AG04450 (cell line): ENCODE data around the gene RGS18. TPM values are rescaled to one million over a fixed set of nuclear protein-coding genes. Genes with fewer than 3 reads are reported as not detected.

Experiments used
- CTCF ChIA-PET: fragments of 300-600, 350-600 bp; formaldehyde crosslinking; extraction: SDS; loops from one replicate; lab custom pipeline; 2022; ENCODE audit warnings: antibody characterized with exemption, inconsistent platforms; lab: Charles Lee
- POLR2A ChIA-PET: fragments of 350-600 bp; formaldehyde crosslinking; extraction: SDS; loops from one replicate; lab custom pipeline; 2021; ENCODE audit warnings: antibody characterized with exemption, inconsistent platforms; lab: Yijun Ruan, JAX
- DNase-seq: peaks from one replicate; pipeline ENCODE4 v3.0.0-alpha.2; 2011; ENCODE audit warnings: low read depth, low spot score
- H3K27ac ChIP-seq: one replicate; pipeline ENCODE4 v1.5.1; 2012; ENCODE audit warnings: low read depth, low read length, control low read depth
- H3K27me3 ChIP-seq: one replicate; pipeline ENCODE4 v1.6.0; 2012; ENCODE audit warnings: low read length; ENCODE audit not compliant: control insufficient read depth, insufficient read depth
- H3K4me3 ChIP-seq: 2 replicates; pipeline ENCODE4 v1.5.1; 2011; ENCODE audit warnings: mild to moderate bottlenecking, low read depth, low read length, control low read depth
- H3K9me3 ChIP-seq: 2 replicates; pipeline ENCODE4 v1.5.1; 2012; ENCODE audit warnings: low read length; ENCODE audit not compliant: control insufficient read depth, insufficient read depth
- CTCF ChIP-seq: IDR thresholded peaks from 2 replicates; pipeline ENCODE4 v1.5.1; 2011; ENCODE audit warnings: low read depth, low read length, control low read depth, inconsistent platforms
- polyA plus RNA-seq: library from polyadenylated mRNA; depleted of rRNA; stranded (reverse); fragments of >200 nt; gene quantifications from 2 replicates; pipeline ENCODE4 v1.2.3, GENCODE V29; 2011

RGS18 gene
- polyA plus RNA-seq, 1 experiment, result 1.6 TPM

- Histone ChIP-seq H3K4me3 (no peak overlapping the region), H3K9me3 (no peaks in the 10 kb centered on the region; the same call in 1 of the 2 replicates), H3K27me3 (no peaks in the 10 kb centered on the region), H3K27ac (no peak overlapping the region)
- DNase-seq, result no peak
- TF ChIP-seq CTCF, result no peak
- ChIA-PET POLR2A (no interaction called here), CTCF (no interaction called here)
Observed at GRCh38 chr1:192167911-192168700, 9.8 kb downstream of the RGS18 start.

- Histone ChIP-seq H3K27ac (no peak overlapping the region), H3K4me3 (no peak overlapping the region), H3K27me3 (no peaks in the 10 kb centered on the region), H3K9me3 (no peaks in the 10 kb centered on the region; the same call in 1 of the 2 replicates)
- CTCF ChIA-PET, result no interaction called here
- DNase-seq, result no peak
- POLR2A ChIA-PET, result no interaction called here
- TF ChIP-seq CTCF, result no peak
Observed at GRCh38 chr1:192168964-192169363, 10.7 kb downstream of the RGS18 start.

GRCh38 chr1:192170196-192170984 lies 12.1 kb downstream of the RGS18 start:
- Histone ChIP-seq H3K4me3 (no peak overlapping the region), H3K27ac (no peak overlapping the region), H3K27me3 (no peaks in the 10 kb centered on the region), H3K9me3 (no peaks in the 10 kb centered on the region)
- DNase-seq, result no peak
- ChIA-PET CTCF (interaction anchor here (0.8 kb wide), 1 partner anchor 61 kb away, joined by 7 read pairs; no protein-coding TSS in a partner anchor), POLR2A (no interaction called here)
- no peak for TF ChIP-seq CTCF

- Histone ChIP-seq H3K4me3 (no peak overlapping the region), H3K27ac (no peak overlapping the region), H3K9me3 (no peaks in the 10 kb centered on the region), H3K27me3 (no peaks in the 10 kb centered on the region)
- no peak for TF ChIP-seq CTCF
- no peak for DNase-seq
- POLR2A ChIA-PET, result no interaction called here
- CTCF ChIA-PET, result no interaction called here
Observed at GRCh38 chr1:192171123-192171522, 12.9 kb downstream of the RGS18 start.

GRCh38 chr1:192175971-192176370 lies 17.7 kb downstream of the RGS18 start:
- TF ChIP-seq CTCF, result no peak
- no peak for DNase-seq
- Histone ChIP-seq H3K27me3 (no peaks in the 10 kb centered on the region), H3K4me3 (no peak overlapping the region), H3K27ac (no peak overlapping the region), H3K9me3 (no peaks in the 10 kb centered on the region)
- POLR2A ChIA-PET, result no interaction called here
- CTCF ChIA-PET, result no interaction called here
